Spleen (tissue), 11 donors: Measurements from ENCODE around the gene ERBB4. TPM values are rescaled to one million over a fixed set of nuclear protein-coding genes. Genes with fewer than 3 reads are reported as not detected.

ENCODE experiments used
- DNase-seq: peaks from one replicate; pipeline ENCODE4 v3.0.0-alpha.2; 2020
- H3K27ac ChIP-seq, 8 donors: fragments of 200-600 bp; sonication (generic) in 7 of 8; 1 replicate in 4 of 8; 2 replicates in 4 of 8; pipeline versions ENCODE4 v1.5.0 to v1.8.0; 2016 to 2021; ENCODE audit warnings: inconsistent platforms in 4 of 8, mild to moderate bottlenecking in 4 of 8, moderate library complexity in 1 of 8
- H3K27me3 ChIP-seq, 7 donors: fragments of 200-600 bp; sonication (generic) in 6 of 7; replicated peaks in 1 of 7; 1 replicate in 4 of 7; 2 replicates in 3 of 7; pipeline versions ENCODE4 v1.5.0 to v1.8.0; 2016 to 2021; ENCODE audit warnings: inconsistent platforms in 3 of 7, mild to moderate bottlenecking in 1 of 7
- H3K36me3 ChIP-seq, 6 donors: fragments of 200-600 bp; sonication (generic) in 5 of 6; 1 replicate in 4 of 6; 2 replicates in 2 of 6; pipeline versions ENCODE4 v1.5.0 to v1.8.0; 2016 to 2021; ENCODE audit warnings: inconsistent platforms in 2 of 6
- H3K4me1 ChIP-seq, 6 donors: fragments of 200-600 bp; sonication (generic) in 5 of 6; 1 replicate in 3 of 6; 2 replicates in 3 of 6; pipeline versions ENCODE4 v1.5.0 to v1.8.0; 2016 to 2021; ENCODE audit warnings: inconsistent platforms in 3 of 6
- H3K4me3 ChIP-seq, 8 donors: fragments of 200-600 bp; sonication (generic) in 7 of 8; 1 replicate in 4 of 8; 2 replicates in 4 of 8; pipeline versions ENCODE4 v1.5.0 to v1.8.0; 2016 to 2021; ENCODE audit warnings: inconsistent platforms in 4 of 8, mild to moderate bottlenecking in 4 of 8, moderate library complexity in 2 of 8
- H3K9me3 ChIP-seq, 8 donors: fragments of 200-600 bp; sonication (generic) in 7 of 8; 1 replicate in 4 of 8; 2 replicates in 4 of 8; pipeline versions ENCODE4 v1.5.0 to v1.8.0; 2016 to 2021; ENCODE audit warnings: inconsistent platforms in 4 of 8
- CTCF ChIP-seq, 11 experiments: fragments of 200-600 bp in 7 of 11; fragments of 450-650 bp in 4 of 11; sonication (generic) in 4 of 11; IDR thresholded peaks in 8 of 11; conservative IDR thresholded peaks in 3 of 11; 1 replicate in 7 of 11; 2 replicates in 4 of 11; pipeline versions ENCODE4 v1.4.0 to v1.8.0; 2016 to 2021; ENCODE audit warnings: antibody characterized with exemption in 11 of 11, inconsistent platforms in 4 of 11, mild to moderate bottlenecking in 1 of 11
- POLR2A ChIP-seq, 3 donors: fragments of 450-650 bp; IDR thresholded peaks; one replicate each; pipeline ENCODE4 v1.5.1; 2017; ENCODE audit warnings: antibody characterized with exemption in 3 of 3, mild to moderate bottlenecking in 1 of 3
- POLR2AphosphoS5 ChIP-seq, 3 donors: sonication (generic); formaldehyde crosslinking; IDR thresholded peaks; one replicate each; pipeline ENCODE4 v1.5.1; 2017; ENCODE audit warnings: antibody characterized with exemption in 3 of 3
- WGBS, 5 donors: extraction: QIAGEN DNeasy Blood & Tissue Kit in 3 of 5; methylation state at CpG; one replicate each; pipeline versions ENCODE4 v1.1.5 to v1.1.7; 2013 to 2018; 5-methylcytosine and 5-hydroxymethylcytosine counted together
- intact Hi-C: fragments of 100-400 bp; cut with DNase I; formaldehyde crosslinking; loops from one replicate; pipeline ENCODE4 v1.15.0; 2023; ENCODE audit warnings: low total_unique reads
- polyA plus RNA-seq, 3 donors: library from polyadenylated mRNA; stranded (reverse); fragments of 200-250 nt; gene quantifications; one replicate each; pipeline ENCODE4 v1.2.1, GENCODE V29; 2013
- total RNA-seq, 7 donors: library from RNA; depleted of rRNA in 3 of 7; stranded (reverse); fragments of >200 nt in 3 of 7; fragmentation: NEBNext Ultra II Directional in 4 of 7; extraction: Animal tissue kit (Norgen Biotek cat#: 25700) in 4 of 7; gene quantifications; one replicate each; pipeline versions ENCODE4 v1.1.0 to v1.2.1, GENCODE V29; 2016 to 2021
- donor health status: healthy with polysubstance abuse.
- donor health status: DM: no; HTN: no; CAD: no; lungs with moderate emphysema.
- donor health status: DM: no; HTN: no; CAD: no.
- donor health status: Bipolar disorder and iron deficiency.
- donor health status: healthy.
- donor health status: DM: no; HTN: no; CAD: no.
- donor health status: DM: yes; HTN: yes; CAD: no.

The ERBB4 gene
- total and polyA plus RNA-seq, 10 donors = under 0.01 to 1.4 (median 0.35) TPM

- Histone ChIP-seq H3K4me1 (no peaks in the 10 kb centered on the region), H3K27me3 (peaks cover 0 to 4% (median 0%) of the 10 kb centered on the region in 7 donors), H3K27ac (no peak overlapping the region), H3K36me3 (no peaks in the 10 kb centered on the region), H3K9me3 (no peaks in the 10 kb centered on the region), H3K4me3 (no peak overlapping the region)
- DNase-seq = no peak
- intact Hi-C loops = no loop called here
- no peak for TF ChIP-seq POLR2AphosphoS5 (IDR thresholded peaks at IDR 0.05)
- no peak for TF ChIP-seq CTCF (IDR thresholded peaks at IDR 0.05 in 8 of 11, conservative IDR thresholded peaks at IDR 0.05 in 3 of 11)
- no peak for TF ChIP-seq POLR2A (IDR thresholded peaks at IDR 0.05)
Observed at GRCh38 chr2:212549941-212550340, 11.3 kb upstream of the ERBB4 start.

GRCh38 chr2:212549463-212549862, 10.9 kb upstream of the ERBB4 start:
- no peaks in the 10 kb centered on the region for H3K4me1 ChIP-seq
- DNase-seq = no peak
- intact Hi-C loops = no loop called here
- H3K27me3 ChIP-seq = peaks cover 0 to 4% (median 0%) of the 10 kb centered on the region in 7 donors
- H3K27ac ChIP-seq = no peak overlapping the region
- no peaks in the 10 kb centered on the region for H3K9me3 ChIP-seq
- TF ChIP-seq CTCF (IDR thresholded peaks at IDR 0.05 in 8 of 11, conservative IDR thresholded peaks at IDR 0.05 in 3 of 11) (no peak), POLR2AphosphoS5 (IDR thresholded peaks at IDR 0.05) (no peak), POLR2A (IDR thresholded peaks at IDR 0.05) (no peak)
- H3K36me3 ChIP-seq = no peaks in the 10 kb centered on the region
- no peak overlapping the region for H3K4me3 ChIP-seq

GRCh38 chr2:212548455-212548819, 9.8 kb upstream of the ERBB4 start:
- Histone ChIP-seq H3K9me3 (no peaks in the 10 kb centered on the region), H3K27me3 (peaks cover 0 to 4% (median 0%) of the 10 kb centered on the region in 7 donors), H3K27ac (no peak overlapping the region), H3K36me3 (no peaks in the 10 kb centered on the region), H3K4me1 (no peaks in the 10 kb centered on the region), H3K4me3 (no peak overlapping the region)
- DNase-seq = no peak
- TF ChIP-seq POLR2A (IDR thresholded peaks at IDR 0.05) = no peak
- TF ChIP-seq CTCF (IDR thresholded peaks at IDR 0.05 in 8 of 11, conservative IDR thresholded peaks at IDR 0.05 in 3 of 11) = peak in 3 of 11 experiments; percentile 8 to 26 (median 22)
- intact Hi-C loops = no loop called here
- 39 to 61% (median 48%) methylated on average over 1 of the region's 1 CpG for WGBS, 5 donors

GRCh38 chr2:212547716-212548454, 9.3 kb upstream of the ERBB4 start:
- no peaks in the 10 kb centered on the region for H3K36me3 ChIP-seq
- H3K27me3 ChIP-seq = peaks cover 0 to 4% (median 0%) of the 10 kb centered on the region in 7 donors
- intact Hi-C loops = no loop called here
- H3K4me1 ChIP-seq = no peaks in the 10 kb centered on the region
- no peak for TF ChIP-seq CTCF (IDR thresholded peaks at IDR 0.05 in 8 of 11, conservative IDR thresholded peaks at IDR 0.05 in 3 of 11)
- no peak for TF ChIP-seq POLR2A (IDR thresholded peaks at IDR 0.05)
- TF ChIP-seq POLR2AphosphoS5 (IDR thresholded peaks at IDR 0.05) = no peak
- H3K27ac ChIP-seq = no peak overlapping the region
- H3K9me3 ChIP-seq = no peaks in the 10 kb centered on the region
- no peak for DNase-seq
- H3K4me3 ChIP-seq = no peak overlapping the region
